T-helper 2 cell treated with Interferon-gamma antibody and Interleukin-4, amounts not matched to agents 100 ng/mL and 5 ng/mL, for 36 hours (primary cell): ENCODE data around the gene APOBEC3G. TPM values are rescaled to one million over a fixed set of nuclear protein-coding genes. Genes with fewer than 3 reads are reported as not detected.
"Not testable (repeated sequence)": the region's sequence is repeated elsewhere in the genome, so short reads cannot be mapped to it uniquely, and the experiment has no call there.

Source experiments
- intact Hi-C: fragments of 100-400 bp; cut with micrococcal nuclease; formaldehyde crosslinking; loops from one replicate; pipeline ENCODE4 v1.15.1; 2023
- total RNA-seq: library from RNA; stranded (reverse); gene quantifications from 2 replicates; pipeline ENCODE4 v1.2.3, GENCODE V29; 2022

APOBEC3G gene
- 72.5 and 75.8 TPM in 2 replicates for total RNA-seq

DNA sequence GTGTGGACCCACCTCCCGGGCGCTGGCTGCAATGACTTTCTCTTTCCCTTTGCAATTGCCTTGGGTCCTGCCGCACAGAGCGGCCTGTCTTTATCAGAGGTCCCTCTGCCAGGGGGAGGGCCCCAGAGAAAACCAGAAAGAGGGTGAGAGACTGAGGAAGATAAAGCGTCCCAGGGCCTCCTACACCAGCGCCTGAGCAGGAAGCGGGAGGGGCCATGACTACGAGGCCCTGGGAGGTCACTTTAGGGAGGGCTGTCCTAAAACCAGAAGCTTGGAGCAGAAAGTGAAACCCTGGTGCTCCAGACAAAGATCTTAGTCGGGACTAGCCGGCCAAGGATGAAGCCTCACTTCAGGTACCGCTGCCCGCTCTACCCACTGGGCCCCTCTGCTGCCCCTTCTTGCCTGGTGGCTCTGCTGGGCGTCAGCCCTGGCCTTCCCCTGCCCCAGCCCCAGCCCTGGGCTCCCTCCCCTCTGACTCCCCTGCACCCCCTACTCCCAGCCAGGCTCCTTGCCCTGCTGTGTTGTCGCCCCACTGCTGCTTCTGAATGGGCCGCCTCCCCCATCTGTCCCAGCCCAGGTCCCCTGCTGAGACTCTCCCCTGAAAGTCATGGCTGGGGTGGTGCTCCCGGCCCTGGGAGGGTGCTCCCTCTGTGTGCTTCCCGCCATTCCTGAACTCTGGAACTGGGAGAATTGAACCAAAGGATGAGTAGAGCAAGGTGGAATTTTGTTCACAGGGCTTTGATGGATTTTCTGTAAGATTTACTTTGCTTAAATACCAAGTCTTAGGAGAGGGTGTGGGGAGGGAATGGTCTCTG is at the start of gene APOBEC3G:
Gene APOBEC3G (plus strand): TSS at position 250 of the 815 bp plus-strand sequence. CDS start 87 bp downstream, at position 337.
- intact Hi-C loops = not testable (repeated sequence)

DNA sequence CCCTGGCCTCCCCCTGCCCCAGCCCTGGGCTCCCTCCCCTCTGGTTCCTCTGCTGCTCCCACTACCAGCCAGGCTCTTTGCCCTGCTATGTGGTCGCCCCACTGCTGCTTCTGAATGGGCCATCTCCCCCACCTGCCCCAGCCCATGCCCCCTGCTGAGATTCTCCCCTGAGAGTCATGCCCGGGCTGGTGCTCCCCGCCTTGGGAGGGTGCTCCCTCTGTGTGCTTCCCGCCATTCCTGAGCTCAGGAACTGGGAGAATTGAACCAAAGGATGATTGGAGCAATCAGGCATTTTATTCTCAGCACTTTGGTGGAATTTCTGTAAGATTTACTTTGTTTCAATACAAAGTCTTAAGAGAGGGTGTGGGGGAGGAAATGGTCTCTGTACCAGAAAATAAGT is 49.4 kb upstream of the APOBEC3G start:
- intact Hi-C loops = no loop called here

DNA sequence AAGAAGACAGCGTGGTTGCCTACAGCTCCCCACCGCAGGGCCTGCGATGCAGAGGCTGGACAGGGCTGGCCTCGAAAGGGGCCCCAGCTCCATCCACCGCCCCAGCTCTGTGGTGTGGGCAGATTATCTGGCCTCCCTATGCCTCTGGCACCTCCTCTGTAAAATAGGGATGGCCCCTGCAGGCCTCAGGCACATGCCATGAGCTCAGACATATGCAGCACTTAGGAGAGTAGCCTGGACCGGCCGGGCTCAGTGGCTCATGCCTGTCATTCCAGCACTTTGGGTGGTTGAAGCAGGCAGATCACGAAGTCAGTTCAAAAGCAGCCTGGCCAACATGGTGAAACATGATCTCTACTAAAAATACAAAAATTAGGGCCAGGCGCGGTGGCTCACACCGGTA is 48.8 kb upstream of the APOBEC3G start:
- intact Hi-C loops = no loop called here

- intact Hi-C loops = no loop called here
These were observed 47.8 kb upstream of the APOBEC3G start for GRCh38 chr22:39029227-39029626.

- intact Hi-C loops = no loop called here
These were observed 46.4 kb upstream of the APOBEC3G start for GRCh38 chr22:39030705-39031104.

DNA sequence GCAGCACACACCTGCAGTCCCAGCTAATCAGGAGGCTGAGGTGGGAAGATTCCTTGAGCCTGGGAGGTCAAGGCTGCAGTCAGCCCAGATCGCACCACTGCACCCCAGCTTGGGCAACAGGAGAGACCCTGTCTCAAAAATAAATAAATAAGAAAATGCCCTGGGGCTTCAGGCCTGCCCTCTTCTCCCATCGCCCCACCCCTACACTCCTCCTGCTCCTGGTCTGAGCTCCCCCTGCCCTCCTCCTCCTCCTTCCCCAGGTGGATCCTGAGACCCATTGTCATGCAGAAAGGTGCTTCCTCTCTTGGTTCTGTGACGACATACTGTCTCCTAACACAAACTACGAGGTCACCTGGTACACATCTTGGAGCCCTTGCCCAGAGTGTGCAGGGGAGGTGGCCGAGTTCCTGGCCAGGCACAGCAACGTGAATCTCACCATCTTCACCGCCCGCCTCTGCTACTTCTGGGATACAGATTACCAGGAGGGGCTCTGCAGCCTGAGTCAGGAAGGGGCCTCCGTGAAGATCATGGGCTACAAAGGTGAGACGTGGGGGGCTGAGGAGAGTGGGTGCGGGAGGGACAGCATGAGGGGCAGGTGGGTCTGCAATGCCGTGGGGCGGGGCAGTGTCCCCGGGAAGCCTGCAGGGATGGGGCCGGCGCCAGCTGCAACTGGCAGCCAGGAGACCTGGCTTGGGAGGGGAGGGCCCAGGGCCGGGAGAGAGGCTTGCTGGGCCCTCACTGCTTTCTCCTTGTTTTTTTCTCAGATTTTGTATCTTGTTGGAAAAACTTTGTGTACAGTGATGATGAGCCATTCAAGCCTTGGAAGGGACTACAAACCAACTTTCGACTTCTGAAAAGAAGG is 45.4 kb upstream of the APOBEC3G start:
- intact Hi-C loops = not testable (repeated sequence)

- intact Hi-C loops = not testable (repeated sequence)
These were observed 40.0 kb upstream of the APOBEC3G start for GRCh38 chr22:39037071-39037470.

DNA sequence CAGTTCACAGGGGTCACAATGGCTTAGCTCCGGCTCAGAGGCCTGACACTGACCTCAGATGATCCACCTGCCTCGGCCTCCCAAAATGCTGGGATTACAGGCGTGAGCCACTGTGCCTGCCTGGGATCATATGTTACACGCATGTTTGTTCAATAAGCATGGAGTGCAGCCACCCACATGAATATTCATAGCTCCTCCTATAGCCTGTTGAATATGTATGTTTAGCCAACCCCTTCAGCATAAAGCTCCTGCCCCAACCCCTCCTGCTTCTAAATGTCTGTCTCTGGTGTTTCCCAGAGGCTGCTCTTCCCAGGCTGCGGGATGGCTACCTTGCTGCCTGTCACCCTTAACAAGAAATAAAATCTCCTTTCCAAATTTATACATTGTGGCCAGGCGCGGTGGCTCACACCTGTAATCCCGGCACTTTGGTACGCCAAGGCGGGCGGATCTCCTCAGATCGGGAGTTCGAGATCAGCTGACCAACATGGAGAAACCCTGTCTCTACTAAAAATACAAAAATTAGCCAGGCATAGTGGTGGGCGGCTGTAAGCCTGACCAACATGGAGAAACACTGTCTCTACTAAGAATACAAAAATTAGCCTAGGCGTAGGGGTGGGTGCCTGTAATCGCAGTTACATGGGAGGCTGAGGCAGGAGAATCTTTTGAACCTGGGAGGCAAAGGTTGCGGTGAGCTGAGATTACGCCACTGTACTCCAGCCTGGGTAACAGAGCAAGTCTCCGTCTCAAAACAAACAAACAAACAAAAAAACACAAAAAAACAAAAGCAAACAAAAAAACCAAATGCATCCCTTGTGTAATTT is 37.6 kb upstream of the APOBEC3G start:
- intact Hi-C loops = no loop called here

DNA sequence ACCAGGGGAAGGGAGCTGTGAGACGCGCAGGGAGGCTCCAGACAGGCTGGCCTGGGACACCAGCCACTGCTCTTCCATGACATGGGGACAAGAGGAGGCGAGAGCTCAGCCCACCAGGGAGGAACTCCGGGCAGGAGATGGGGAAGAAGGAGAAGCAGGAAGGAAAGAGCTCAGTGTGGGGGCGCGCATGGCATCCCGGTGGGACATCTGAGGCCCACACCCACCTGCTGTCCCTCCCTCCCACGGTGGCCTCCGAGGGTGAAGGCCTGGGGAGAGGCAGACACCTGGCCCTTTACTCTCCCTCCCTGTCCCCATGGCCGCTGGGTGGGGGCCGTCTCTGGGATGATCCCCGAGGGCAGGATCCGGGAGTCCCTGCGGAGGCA is 36.9 kb upstream of the APOBEC3G start:
- intact Hi-C loops = not testable (repeated sequence)

- intact Hi-C loops = not testable (repeated sequence)
These were observed 36.4 kb upstream of the APOBEC3G start, which contains the start of gene APOBEC3F for GRCh38 chr22:39040538-39041296. APOBEC3F (plus strand) TSS chr22:39040864; CDS start chr22:39040961, 97 bp downstream.

- intact Hi-C loops = no loop called here
These were observed 35.2 kb upstream of the APOBEC3G start for GRCh38 chr22:39041908-39042307.

DNA sequence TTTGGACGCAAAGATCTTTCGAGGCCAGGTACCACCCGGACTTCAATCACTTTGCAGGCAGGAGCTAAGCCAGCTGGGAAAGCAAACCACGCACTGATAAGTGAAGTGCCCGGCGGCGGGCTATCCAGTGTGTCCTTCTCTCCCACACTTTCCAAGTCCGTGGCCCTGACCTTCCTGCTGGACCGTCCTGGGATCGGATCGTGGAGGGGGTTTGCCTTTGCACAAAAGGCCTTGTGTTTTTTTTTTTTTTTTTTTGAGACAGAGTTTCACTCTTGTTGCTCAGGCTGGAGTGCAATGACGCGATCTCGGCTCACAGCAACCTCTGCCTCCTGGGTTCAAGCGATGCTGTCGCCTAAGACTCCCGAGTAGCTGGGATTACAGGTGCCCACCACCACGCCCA is 34.0 kb upstream of the APOBEC3G start:
- intact Hi-C loops = not testable (repeated sequence)

DNA sequence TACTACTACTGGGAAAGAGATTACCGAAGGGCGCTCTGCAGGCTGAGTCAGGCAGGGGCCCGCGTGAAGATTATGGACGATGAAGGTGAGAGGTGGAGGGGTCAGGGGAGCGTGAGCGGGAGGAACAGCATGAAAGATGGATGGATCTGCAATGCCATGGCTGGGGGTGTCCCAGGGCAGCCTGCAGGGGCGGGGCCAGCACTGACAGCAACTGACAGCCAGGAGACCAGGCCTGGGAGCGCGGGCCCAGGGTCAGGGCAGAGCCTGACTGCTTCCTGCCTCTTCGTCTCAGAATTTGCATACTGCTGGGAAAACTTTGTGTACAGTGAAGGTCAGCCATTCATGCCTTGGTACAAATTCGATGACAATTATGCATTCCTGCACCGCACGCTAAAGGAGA is 31.9 kb upstream of the APOBEC3G start:
- intact Hi-C loops = not testable (repeated sequence)

- intact Hi-C loops = not testable (repeated sequence)
These were observed 27.6 kb upstream of the APOBEC3G start for GRCh38 chr22:39049486-39049885.

- intact Hi-C loops = not testable (repeated sequence)
These were observed 25.1 kb upstream of the APOBEC3G start for GRCh38 chr22:39051844-39052495.

DNA sequence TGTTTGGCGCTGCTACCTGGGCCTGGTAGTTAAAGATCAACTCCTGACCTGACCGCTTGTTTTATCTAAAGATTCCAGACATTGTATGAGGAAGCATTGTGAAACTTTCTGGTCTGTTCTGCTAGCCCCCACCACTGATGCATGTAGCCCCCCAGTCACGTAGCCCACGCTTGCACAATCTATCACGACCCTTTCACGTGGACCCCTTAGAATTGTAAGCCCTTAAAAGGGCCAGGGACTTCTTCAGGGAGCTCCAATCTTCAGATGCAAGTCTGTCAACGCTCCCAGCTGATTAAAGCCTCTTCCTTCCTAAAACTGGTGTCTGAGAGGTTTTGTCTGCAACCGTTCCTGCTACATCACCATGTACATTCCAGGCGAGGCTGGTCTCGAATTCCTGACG is 21.4 kb upstream of the APOBEC3G start:
- intact Hi-C loops = no loop called here

GRCh38 chr22:39061290-39061689 is 15.8 kb upstream of the APOBEC3G start:
- intact Hi-C loops = not testable (repeated sequence)

- intact Hi-C loops = not testable (repeated sequence)
These were observed 15.1 kb upstream of the APOBEC3G start for GRCh38 chr22:39061951-39062350.

DNA sequence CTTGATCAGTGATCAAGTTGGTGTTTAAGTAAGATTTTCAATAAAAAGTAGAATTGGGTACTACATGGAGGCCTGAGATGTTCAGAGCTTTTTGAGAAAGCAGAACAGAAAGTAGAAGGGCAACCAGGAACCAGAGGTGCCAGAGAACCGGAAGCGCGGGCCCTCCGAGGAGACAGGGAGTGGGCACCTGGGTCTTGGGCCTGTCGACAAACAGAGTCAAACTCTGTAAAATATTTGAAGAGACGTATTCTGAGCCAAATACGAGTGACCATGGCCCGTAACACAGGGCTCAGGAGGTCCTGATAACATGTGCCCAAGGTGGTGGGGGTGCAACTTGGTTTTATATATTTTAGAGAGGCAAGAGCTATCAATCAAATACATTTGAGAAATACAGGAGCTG is 13.2 kb upstream of the APOBEC3G start:
- intact Hi-C loops = not testable (repeated sequence)
